Adipose tissue (tissue), 3 donors: ENCODE results near the gene HTT-AS. TPM values are rescaled to one million over a fixed set of nuclear protein-coding genes. Genes with fewer than 3 reads are reported as not detected.

Source experiments
- H3K27ac ChIP-seq: one replicate; pipeline ENCODE4 v1.5.1; 2013; ENCODE audit warnings: low read depth, low read length
- WGBS, 3 donors: extraction: QIAGEN DNeasy Blood & Tissue Kit; methylation state at CpG; one replicate each; pipeline ENCODE4 v1.1.7; 2013; 5-methylcytosine and 5-hydroxymethylcytosine counted together
- polyA plus RNA-seq, 3 donors: library from polyadenylated mRNA; stranded (reverse); fragments of 200-250 nt; gene quantifications; one replicate each; pipeline ENCODE4 v1.2.3, GENCODE V29; 2013
- donor health status: healthy with polysubstance abuse.
- donor health status: Bipolar disorder and iron deficiency.
- donor health status: healthy.

The HTT-AS gene
- polyA plus RNA-seq, 3 donors: not detected

GRCh38 chr4:3039706-3040366 lies 34.5 kb downstream of the HTT-AS start:
- WGBS, 3 donors: 81 to 91% (median 89%) methylated on average over 8 of the region's 8 CpGs
- no peak overlapping the region for H3K27ac ChIP-seq

GRCh38 chr4:3037957-3038461 lies 36.3 kb downstream of the HTT-AS start:
- no peak overlapping the region for H3K27ac ChIP-seq
- WGBS, 3 donors: 13 to 75% (median 22%) methylated on average over 6 of the region's 6 CpGs

- H3K27ac ChIP-seq: no peak overlapping the region
- 84 to 93% (median 85%) methylated on average over 20 to 21 of the region's 21 CpGs for WGBS, 3 donors
These were observed 38.0 kb downstream of the HTT-AS start for GRCh38 chr4:3036131-3036952.

GRCh38 chr4:3035674-3036073 lies 38.7 kb downstream of the HTT-AS start:
- H3K27ac ChIP-seq: no peak overlapping the region
- WGBS, 3 donors: 79 to 94% (median 89%) methylated on average over 6 of the region's 6 CpGs

GRCh38 chr4:3035249-3035648 lies 39.1 kb downstream of the HTT-AS start:
- WGBS, 3 donors: 89 to 94% (median 93%) methylated on average over 8 of the region's 8 CpGs
- H3K27ac ChIP-seq: no peak overlapping the region

- no peak overlapping the region for H3K27ac ChIP-seq
- WGBS, 3 donors: 90 to 93% (median 90%) methylated on average over 8 of the region's 8 CpGs
These were observed 40.1 kb downstream of the HTT-AS start for GRCh38 chr4:3034231-3034630.

GRCh38 chr4:3031357-3032082 lies 42.8 kb downstream of the HTT-AS start:
- no peak overlapping the region for H3K27ac ChIP-seq
- WGBS, 3 donors: 60 to 63% (median 61%) methylated on average over 11 to 12 of the region's 12 CpGs

GRCh38 chr4:3030566-3031356 lies 43.6 kb downstream of the HTT-AS start:
- WGBS, 3 donors: 71 to 87% (median 79%) methylated on average over 18 of the region's 18 CpGs
- H3K27ac ChIP-seq: no peak overlapping the region

- 90 to 96% (median 95%) methylated on average over 9 of the region's 9 CpGs for WGBS, 3 donors
- no peak overlapping the region for H3K27ac ChIP-seq
These were observed 44.9 kb downstream of the HTT-AS start for GRCh38 chr4:3029464-3029863.

- WGBS, 3 donors: 93 to 96% (median 94%) methylated on average over 9 of the region's 9 CpGs
These were observed 47.8 kb downstream of the HTT-AS start for GRCh38 chr4:3026540-3026939.

GRCh38 chr4:3025881-3026280 lies 48.5 kb downstream of the HTT-AS start:
- 92 to 95% (median 93%) methylated on average over 21 of the region's 21 CpGs for WGBS, 3 donors
- H3K27ac ChIP-seq: no peak overlapping the region

More at GRCh38 chr4:3026540-3026939, 47.8 kb downstream of the HTT-AS start:
- H3K27ac ChIP-seq: no peak overlapping the region

GRCh38 chr4:3022651-3023050 lies 51.7 kb downstream of the HTT-AS start:
- 80 to 89% (median 87%) methylated on average over 3 of the region's 3 CpGs for WGBS, 3 donors
- no peak overlapping the region for H3K27ac ChIP-seq

- no peak overlapping the region for H3K27ac ChIP-seq
- WGBS, 3 donors: 85 to 98% (median 94%) methylated on average over 8 of the region's 8 CpGs
These were observed 52.2 kb downstream of the HTT-AS start for GRCh38 chr4:3022112-3022511.

- H3K27ac ChIP-seq: no peak overlapping the region
- 86 to 95% (median 89%) methylated on average over 8 of the region's 8 CpGs for WGBS, 3 donors
These were observed 52.7 kb downstream of the HTT-AS start for GRCh38 chr4:3021627-3022026.

GRCh38 chr4:3021127-3021526 lies 53.2 kb downstream of the HTT-AS start:
- WGBS, 3 donors: 72 to 74% (median 72%) methylated on average over 6 of the region's 6 CpGs
- H3K27ac ChIP-seq: no peak overlapping the region

- 89 to 95% (median 94%) methylated on average over 13 of the region's 13 CpGs for WGBS, 3 donors
- no peak overlapping the region for H3K27ac ChIP-seq
These were observed 55.0 kb downstream of the HTT-AS start for GRCh38 chr4:3019145-3019846.

- H3K27ac ChIP-seq: no peak overlapping the region
- WGBS, 3 donors: 62 to 86% (median 66%) methylated on average over 4 of the region's 4 CpGs
These were observed 56.8 kb downstream of the HTT-AS start for GRCh38 chr4:3017504-3017903.

GRCh38 chr4:3016961-3017360 lies 57.4 kb downstream of the HTT-AS start:
- H3K27ac ChIP-seq: no peak overlapping the region
- WGBS, 3 donors: 81 to 91% (median 85%) methylated on average over 4 of the region's 4 CpGs
